OCI-M1 (cell line): ENCODE data around the gene TRIM28.
A peak's percentile ranks its signal among the peaks of the same experiment; 100 is the strongest.

Experiments used
- DNase-seq: peaks from one replicate; lab custom pipeline; 2025; lab: John Stamatoyannopoulos, UW

The TRIM28 gene

DNA sequence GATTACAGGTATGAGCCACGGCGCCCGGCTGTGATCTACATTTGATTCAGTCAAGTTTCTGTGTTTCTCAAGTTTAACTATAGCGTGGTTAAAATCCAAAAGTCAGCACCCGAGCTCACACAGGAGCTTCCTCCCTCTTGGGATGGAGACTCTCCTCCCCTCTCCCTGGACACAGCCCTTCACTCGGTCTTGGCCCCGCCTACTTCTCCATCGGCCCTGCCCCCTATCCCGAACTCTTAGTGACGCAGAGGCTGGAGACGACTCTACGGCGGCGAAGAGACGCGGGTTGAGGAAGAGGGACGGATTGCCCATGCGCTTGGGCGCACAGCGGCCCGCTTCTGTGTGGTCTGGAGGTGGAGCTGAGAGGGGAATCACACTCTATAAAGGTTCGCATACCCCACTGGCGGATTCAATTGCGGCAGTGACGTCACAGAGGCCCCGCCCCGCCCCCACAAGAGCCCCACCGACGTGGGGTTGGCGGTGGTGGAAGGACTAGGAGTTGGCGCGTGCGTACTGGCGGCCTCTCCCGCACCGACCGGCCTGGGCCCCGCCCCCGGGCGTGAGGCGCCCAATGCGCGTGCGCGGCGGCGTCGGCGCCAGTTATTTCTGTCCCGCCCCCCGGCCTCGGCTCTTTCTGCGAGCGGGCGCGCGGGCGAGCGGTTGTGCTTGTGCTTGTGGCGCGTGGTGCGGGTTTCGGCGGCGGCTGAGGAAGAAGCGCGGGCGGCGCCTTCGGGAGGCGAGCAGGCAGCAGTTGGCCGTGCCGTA, at the start of gene TRIM28:
Gene TRIM28 (plus strand): TSS at position 239 of the 765 bp plus-strand sequence. CDS start 694 bp downstream, outside the sequence.
- DNase-seq, result no peak

DNA sequence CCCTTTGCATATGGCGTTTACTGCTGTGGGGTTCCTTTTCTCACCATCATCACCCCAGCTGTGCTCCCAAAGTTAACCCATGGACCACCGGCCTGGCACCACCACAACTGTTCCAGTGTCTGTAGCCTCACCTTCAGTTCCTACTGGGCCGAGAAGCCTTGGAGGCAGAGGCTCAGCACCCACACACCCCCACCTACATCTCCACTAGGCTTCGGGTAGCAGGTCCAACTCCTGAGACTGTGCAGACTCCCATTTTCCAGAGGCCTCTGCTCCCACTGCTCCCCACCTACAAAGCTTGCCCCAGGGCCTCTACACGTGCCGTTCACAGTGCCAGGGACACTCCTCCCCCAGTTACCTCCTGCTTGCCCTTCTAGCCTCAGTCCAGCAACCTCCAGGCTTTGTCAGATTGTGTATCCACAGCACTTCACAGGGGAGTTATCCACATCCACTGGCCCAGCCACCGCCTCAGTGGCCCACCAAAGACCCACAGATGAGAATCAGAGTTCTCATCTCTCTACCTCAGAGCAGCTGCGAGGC, 46.2 kb upstream of the TRIM28 start:
- DNase-seq, result no peak

DNA sequence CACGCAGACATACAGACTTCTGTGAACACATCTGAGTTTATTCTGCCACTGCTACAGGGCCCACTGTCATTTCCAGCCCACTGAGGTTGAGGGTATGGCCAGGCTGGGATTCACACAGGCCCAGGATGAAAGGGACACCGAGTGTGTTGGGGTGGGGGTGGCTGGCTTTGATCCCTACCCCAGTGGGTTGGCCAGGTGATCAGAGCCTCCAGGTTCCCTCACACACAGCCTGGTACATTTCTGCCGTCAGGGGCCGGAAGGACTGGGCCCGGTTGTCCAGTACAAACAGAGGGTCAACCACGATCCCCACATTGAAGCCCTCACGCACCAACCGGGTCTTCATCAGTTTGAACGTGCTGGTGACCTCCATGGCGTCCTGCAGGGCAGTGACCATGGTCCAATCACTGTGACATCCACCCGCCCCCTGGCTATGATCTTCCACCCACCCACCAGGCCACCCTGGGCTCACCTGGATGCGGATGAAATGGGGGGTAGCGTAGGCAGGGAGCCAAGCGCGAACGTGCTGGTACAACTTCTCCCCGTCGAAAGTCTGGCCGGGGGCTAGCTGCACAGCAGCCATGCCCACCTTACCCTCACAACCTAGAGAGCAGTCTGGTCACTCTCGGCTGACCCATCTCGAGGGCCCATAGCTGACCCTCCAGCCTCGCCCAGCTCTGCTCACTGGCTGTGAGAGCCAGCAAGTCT, 45.4 kb upstream of the TRIM28 start:
- DNase-seq, result peak; percentile 48

DNA sequence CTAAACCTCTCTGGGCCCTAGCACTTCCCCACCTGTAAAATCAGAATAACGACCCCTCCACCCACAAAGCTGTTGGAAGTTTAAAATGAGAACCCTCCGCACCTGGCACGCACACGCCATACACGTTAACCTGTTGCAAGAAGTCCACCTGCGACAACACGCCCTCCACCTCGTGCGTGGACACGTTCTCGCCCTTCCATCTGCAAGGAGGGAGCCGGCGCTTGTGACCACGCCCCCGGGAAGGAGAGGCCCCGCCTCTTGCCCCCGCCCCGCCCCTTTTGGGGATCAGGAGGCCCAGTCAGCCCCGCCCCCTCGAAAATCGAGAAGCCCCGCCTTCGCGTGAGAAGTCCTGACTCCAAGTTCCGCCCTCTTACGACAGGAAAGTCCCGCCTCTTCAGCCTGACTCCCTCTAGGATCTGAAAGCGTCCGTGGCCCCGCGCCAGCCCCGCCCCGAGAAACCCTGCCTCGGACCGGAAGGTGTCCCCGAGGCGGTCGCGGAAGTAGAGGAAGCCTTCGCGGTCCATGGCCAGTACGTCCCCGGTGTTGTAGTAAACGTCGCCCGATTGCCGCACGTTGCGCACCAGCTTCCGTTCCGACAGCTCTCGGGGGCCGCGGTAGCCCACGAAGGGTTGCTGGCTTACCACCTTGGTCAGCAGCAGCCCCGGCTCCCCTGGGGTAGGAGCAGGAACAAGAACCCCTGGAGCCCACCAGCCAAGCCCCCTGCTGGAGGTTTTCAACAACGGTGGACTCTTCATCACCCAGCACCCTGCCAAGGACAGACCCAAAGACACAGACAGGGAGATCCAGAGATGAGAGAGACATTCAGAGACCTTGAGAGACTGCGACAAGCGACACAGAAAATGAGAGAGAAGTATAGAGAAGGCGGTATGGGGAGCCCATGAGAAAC, 44.6 kb upstream of the TRIM28 start:
- DNase-seq, result peak; percentile 100

DNA sequence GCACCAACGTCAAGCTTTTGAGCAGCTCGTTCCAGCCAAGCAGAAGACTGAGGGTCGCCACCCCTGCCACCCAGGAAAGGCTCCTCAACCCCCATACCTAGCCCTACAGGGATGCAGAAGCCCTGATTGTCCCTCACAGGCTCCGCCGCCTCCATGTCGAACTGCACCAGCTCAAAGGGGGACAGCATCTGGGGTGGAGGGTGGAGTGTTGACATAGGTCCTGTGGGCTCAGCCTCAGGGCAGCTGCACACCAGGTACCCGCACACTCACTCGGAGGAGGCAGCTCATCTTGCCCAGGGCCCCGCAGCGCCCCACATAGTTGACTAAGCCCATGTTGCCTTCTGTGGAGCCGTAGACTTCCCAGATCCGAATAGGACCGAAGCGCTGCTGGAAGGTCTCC, 43.6 kb upstream of the TRIM28 start:
- DNase-seq, result no peak

DNA sequence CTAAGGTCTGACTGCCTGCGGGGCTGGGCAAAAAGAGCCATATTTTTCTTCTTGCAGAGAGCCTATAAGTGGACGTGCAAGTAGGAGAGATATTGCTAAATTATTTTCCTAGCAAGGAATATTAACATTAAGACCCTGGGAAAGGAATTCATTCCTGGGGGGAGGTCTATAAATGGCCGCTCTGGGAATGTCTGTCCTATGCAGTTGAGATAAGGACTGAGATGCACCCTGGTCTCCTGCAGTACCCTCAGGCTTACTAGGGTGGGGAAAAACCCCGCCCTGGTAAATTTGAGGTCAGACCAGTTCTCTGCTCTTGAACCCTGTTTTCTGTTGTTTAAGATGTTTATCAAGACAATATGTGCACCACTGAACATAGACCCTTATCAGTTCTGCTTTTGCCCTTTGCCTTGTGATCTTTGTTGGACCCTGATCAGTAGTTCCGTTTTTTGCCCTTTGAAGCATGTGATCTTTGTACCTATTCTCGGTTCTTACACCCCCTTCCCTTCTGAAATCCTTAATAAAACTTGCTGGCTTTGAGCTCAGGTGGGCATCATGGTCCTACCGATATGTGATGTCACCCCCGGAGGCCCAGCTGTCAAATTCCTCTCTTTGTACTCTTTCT, 36.2 kb upstream of the TRIM28 start:
- DNase-seq, result peak; percentile 26

DNA sequence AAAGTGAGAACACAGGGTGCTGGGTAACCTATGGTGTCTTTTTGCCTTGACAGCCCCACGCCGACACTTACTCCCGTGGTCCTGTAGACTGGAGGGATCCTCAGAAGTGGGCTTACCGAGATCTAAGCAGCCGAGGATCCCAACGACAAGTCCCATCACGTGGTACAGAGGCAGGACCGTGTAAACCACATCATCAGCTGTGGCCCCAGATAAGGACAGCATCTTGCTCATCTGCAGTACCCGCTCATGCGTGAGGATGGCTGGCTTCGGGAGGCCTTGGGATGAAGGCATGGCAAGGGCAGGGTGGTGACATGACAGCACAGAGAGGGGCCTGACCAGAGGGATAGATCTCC, 34.2 kb upstream of the TRIM28 start:
- peak; percentile 97 for DNase-seq

DNA sequence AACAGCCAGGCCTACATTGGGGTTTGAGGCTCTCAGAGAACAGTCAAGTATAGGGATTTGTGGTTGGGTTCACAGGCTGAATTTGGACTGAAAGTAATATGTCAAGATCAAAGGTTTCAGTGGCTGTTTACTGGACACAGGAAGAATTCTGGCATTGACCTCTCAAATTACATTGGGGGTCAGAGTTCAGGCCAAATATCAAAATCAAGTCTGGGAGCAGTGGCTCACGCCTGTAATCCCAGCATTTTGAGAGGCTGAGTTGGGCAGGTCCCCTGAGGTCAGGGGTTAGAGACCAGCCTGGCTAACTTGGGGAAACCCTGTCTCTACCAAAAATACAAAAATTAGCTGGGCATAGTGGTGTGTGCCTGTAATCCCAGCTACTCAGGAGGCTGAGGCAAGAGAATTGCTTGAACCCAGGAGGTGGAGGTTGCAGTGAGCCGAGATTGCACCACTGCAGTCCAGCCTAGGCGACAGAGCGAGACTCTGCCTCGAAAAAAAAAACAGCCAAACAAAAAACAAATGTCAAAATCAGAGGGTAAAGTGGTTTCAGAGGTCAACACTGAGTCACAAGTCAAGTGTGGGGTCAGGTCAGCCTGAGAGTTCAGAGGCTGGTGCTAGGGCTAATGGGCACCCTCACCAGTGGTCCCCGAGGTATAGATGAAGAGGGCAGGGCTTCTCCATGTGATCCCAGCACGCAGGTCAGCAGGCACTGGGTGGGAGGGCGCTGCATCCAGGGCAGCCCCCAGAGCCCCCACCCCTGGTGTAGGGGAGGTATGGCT, 33.6 kb upstream of the TRIM28 start:
- DNase-seq, result no peak

DNA sequence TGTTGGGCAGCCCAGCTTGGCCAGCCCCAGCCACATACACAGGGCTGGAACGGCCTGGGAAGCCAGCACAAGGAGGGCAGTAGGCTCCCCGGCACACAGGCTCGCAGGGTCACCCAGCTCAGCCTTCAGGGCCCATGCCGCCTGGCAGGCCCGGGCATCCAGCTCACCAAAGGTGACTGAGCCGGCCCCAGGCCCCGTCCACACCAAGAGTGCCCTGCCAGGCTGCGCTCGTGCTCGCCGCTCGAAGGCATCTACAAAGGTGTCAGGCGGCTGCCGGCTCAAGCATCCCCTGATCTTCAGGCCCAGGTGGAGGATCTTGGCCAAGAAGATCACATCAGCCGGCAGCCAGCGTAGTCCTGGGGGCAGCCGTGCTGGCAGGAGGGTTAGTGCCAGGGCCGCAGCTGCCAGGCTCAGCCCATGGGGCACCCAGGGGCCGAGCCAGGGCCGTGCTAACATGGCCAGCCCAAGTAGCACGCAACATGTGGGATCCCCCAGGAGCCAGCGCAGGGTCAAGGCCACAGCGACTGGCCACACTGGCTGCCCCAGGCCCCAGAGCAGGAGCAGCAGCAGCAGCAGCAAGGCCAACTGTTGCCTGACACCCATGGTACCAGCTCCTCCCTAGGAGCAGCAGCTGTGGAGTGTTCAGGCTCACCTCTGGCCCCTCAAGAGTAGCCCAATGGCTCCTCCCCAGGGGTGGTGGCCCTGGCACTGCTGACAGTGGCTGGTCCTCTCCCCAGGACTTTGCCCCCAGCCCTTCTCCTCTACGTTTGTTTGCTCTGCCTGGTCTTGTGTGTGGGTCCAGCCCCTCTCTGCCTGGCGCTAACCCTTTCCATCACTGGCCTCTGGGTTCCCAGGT, 32.3 kb upstream of the TRIM28 start, which contains the start of gene SLC27A5:
Gene SLC27A5 (minus strand): TSS at position 640 of the 856 bp plus-strand sequence. CDS start 37 bp downstream, at position 603.
- no peak for DNase-seq

DNA sequence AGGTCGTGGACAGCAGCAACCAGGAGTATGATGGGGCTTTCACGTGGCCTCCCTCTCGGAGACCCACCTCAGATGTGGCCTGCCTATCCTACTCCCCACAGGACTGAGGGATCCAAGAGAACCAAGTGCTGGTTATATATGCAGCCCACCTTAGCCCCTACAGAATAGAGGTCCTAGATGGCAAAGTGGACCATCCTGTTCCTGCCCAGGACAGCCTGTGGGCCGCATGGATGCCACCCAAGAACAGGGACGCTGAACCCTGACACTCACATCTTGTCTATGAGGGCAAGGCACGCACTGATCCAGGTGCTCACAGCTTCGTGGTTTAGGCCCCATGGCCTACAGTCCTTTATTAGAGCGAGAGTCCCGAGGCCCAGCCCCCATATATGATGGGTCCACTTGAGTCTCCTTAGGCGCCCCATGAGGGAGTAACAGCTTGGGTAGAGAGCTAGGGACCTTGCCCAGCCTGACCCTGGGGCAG, 30.6 kb upstream of the TRIM28 start:
- DNase-seq, result no peak

DNA sequence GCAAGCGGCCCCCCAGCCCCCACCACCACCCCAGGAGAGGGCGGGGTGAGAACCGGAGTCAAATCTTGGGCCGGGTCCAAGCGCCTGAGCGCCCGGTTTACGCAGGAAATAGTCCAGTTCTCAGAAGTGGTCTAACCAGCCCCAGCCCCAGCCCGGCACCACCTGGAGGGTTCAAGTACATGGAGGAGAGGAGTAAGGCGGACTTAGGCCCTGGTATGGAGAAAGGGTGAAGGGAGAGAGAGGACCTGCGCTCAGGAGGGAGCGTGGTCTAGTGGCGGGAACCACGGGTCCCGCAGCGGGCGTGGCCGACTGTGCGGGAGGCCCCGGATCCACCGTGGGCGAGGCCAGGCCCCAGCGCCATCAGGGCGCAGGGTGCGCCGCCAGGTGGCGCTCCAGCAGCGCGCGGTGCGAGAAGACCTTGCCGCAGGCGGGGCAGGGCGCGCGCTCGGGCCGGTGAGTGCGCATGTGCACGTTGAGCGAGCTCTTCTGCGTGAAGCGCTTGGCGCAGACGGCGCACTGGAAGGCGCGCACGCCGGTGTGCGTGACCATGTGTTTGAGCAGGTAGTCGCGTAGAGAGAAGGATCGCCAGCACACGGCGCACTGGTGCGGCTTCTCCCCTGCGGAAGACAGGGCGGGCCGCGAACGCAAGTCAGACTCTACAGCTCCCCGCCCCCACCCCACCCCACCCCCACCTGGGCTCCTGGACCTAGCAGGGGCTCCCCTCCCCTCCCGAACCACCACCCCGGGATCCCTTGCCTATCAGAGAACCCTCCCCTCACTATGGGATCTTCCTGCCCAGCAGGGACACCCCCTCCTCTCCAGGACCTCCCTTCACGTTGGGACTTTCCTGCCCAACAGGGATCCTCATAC, 29.9 kb upstream of the TRIM28 start:
- DNase-seq, result peak; percentile 99

DNA sequence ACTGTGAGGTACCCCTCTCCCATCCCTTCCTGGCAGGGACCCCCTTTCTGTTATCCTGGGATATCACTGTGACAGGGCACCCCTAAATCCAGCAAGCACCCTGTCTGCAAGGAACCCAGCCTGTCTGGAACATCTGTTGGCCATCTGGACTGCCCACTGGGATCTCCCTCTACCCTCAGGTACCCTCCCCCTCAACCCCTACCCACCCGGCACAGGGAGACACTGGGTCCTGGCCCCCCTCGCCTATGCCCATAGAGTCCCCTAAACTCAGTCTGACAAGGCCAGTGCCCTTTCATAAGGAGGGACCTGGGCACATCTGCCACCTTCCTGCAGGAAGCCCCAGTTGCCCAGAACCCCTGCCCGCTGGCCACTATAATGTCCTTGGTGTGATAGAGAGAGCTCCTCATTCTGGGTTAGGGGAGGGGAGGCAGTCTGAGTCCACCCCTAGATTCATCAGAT, 29.3 kb upstream of the TRIM28 start:
- DNase-seq, result peak; percentile 37

DNA sequence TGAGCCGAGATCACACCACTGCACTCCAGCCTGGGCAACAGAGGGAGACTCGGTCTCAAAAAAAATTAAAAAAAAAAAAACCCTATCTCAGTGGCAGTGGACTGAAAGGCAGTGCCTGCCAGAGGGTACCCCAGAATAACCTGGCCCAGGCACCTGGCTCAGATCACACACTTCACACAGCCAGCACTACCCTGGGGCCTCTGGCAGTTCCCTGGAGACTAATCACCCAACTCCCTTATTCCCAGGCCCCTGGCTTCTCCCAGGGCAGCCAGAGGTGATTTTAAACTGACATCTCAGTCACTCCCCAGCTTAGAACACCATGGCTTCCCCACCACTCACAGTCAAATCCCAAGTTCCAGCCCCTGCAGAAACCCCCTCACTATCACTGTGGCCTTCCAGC, 28.6 kb upstream of the TRIM28 start:
- no peak for DNase-seq

DNA sequence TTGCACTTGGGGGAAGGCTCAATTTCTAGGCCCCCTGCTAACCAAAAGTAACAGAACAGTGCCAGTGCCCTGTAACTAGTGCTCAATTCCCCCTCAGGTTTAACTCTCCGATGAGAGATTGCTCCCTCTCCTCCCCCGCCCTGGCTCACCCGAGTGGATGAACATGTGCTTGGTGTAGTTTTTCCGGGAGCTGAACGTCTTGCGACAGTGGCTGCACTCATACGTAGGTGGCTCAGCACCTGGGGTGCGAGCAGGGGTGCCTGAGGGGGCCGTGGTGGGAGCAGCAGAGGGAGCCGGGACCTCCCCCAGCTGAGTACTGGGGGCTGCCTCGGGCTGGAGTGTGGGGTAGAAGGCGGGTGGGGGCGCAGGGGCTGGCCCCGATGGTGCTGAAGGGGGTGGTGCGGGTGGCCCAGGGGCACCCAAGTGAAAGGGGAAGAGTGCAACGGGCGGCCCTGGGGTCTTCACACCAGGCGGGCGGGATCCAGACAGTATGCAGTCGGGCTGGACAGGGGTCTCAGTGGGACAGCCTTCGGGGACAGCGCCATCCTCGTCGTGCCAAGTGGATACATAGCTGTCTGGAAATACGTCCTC, 27.5 kb upstream of the TRIM28 start:
- no peak for DNase-seq

DNA sequence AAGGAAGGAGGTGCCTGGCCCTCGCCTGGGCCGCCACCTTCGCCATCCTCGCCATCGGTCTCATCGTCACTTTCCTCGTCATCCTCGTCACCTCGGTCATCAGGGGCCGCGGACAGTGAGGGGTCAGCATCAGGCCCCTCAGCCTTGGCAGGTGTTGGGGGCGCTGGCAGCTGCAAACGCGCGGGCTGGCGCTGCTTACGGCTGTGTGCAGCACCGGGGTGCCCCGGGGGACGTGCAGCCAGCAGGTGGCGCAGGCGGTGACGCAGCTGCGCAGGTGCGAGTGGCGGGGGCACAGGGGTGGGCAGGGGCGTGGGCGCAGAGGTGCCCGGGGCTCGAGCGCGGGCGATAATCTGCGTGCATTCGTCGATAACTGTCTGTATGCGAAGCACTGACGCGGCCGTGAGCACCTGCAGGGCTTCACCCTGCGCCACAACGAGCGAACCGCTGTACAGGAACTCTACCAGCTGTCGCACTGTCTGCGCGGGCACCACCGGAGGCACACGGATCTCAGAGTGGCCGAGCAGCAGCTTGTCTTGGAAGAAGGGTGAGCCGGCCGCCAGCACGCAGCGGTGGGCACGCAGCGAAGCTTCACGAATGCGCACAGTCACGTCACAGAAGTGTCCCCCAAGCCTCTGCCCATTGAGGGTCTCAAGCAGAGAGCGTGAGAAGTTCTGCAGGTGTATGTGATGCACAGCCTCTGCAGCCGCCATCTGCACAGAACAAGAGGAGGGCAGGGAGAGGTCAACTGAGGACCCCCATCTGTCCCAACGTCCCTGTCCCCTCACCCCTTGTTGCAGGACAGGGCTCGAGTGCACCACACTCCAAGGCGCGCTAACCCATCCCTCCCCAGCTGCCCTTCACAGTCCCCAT, 26.7 kb upstream of the TRIM28 start:
- DNase-seq, result no peak

DNA sequence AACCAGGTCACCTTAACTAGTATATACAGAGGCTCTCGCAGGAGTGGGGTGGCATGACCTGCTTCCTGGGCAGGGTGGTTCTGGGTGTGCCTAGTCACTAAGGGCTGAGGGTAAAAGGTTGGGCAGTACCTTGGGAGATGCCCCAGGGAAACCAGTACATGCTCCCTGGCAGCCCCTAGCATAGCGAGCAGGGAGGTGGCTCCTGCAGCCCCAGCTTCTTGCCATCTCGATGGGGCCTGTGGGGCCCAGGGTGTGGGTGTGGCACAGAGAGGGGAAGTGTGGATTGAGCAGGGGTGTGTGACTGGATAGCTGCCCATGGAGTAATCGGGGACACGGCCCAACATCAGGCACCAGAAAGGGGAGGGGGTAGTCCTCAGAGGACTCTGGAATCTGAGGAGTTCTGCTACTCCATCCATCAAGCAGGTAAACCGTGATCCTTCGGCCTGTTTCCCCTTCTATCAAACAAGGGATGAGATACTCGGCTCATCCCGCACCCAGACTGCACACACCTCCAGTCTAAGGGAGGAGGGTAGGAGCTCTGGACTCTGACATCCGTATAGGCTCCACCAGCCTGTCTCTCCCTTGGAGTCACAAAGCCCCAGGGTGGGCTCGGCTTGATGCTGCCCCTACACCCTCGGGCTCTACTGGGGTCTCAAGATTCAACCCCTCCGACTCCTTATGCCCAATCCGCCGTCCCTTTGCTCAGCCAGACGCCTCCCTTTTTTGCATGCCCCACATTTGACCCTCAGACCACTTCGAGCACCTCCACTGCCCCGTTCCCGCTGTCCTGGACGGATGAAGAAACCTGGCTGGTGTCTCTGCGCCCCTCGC, 25.4 kb upstream of the TRIM28 start:
- DNase-seq, result peak; percentile 61

DNA sequence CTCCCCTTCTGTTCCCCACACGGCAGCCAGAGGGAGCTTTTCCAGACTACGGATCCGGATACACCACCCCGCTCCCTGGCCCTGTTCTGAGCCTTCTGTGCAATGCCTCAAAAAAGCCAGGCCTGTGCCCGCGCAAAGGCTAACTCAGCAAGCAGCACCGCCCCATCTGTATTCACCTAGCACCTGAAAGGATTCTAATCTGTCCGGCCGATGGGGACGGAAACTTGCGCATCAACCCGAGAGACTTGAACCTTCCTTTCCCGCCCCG, 24.8 kb upstream of the TRIM28 start:
- peak; percentile 89 for DNase-seq
